D341Med (cell line): Measurements from ENCODE around the gene SSC4D.
A peak's percentile ranks its signal among the peaks of the same experiment; 100 is the strongest.
"Not testable (repeated sequence)": the region's sequence is repeated elsewhere in the genome, so short reads cannot be mapped to it uniquely, and the experiment has no call there.

Source experiments
- DNase-seq: peaks from one replicate; pipeline ENCODE4 v3.0.0; 2012; ENCODE audit warnings: low spot score

Gene SSC4D

DNA sequence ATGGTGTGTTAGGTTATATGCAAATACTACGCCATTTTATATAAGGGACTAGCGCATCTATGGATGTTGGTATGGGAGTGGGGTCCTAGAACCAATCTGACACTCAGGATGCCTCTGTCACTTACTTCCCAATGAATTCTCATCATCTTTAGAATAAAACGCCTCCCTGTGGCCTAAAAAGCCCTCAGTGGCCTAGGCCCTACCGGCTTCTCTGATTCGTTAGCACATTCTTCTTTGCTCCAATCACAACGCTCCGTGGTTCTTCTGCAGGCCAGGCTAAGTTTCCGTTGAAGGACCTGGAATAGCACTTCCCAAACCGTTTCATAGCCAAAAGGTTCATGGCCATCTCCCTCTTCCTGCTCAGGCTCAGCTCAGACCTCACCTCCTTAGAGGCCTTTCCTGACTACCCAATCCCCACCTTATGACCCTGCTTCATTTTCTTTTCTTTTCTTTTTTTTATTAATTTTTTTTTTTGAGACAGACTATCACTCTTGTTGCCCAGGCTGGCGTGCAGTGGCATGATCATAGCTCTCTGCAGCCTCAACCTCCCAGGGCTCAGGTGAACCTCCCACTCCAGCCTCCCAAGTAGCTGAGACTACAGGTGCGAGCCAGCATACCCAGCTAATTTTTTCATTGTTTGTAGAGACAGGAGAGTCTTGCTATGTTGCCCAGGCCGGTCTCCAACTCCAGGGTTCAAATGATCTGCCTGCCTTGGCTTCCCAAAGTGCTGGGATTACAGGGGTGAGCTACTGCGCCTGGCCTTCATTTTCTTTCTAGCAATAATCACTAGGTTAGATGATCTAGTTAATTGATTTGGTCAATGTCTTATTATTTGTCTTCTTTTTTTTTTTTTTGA, 26.2 kb downstream of the SSC4D start:
- DNase-seq, result no peak

DNA sequence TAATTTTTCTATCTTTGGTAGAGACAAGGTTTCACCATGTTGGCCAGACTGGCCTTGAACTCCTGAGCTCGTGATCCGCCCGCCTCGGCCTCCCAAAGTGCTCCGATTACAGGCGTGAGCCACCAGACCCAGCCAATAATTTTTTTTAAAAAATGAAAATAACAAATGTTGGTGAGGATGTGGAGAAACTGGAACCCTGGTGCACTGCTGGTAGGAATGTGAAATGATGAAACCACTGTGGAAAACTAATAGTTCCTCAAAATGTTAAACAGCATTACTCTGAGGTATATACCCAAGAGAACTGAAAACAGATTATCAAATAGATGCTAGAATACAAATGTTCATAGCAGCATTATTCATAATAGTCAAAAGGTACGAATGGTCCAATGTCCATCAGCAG, 27.7 kb downstream of the SSC4D start:
- no peak for DNase-seq

DNA sequence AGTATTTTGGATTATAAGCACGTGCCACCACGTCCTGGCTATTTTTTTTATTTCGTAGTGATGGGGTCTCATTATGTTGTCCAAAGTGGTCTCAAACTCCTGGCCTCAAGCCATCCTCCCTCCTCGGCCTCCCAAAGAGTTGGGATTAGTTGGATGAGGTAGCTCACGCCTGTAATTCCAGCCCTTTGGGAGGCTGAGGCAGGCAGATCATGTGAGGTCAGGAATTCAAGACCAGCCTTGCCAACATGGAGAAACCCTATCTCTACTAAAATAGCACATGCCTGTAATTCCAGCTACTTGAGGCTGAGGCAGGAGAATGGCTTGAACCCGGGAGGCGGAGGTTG, 28.9 kb downstream of the SSC4D start:
- no peak for DNase-seq

DNA sequence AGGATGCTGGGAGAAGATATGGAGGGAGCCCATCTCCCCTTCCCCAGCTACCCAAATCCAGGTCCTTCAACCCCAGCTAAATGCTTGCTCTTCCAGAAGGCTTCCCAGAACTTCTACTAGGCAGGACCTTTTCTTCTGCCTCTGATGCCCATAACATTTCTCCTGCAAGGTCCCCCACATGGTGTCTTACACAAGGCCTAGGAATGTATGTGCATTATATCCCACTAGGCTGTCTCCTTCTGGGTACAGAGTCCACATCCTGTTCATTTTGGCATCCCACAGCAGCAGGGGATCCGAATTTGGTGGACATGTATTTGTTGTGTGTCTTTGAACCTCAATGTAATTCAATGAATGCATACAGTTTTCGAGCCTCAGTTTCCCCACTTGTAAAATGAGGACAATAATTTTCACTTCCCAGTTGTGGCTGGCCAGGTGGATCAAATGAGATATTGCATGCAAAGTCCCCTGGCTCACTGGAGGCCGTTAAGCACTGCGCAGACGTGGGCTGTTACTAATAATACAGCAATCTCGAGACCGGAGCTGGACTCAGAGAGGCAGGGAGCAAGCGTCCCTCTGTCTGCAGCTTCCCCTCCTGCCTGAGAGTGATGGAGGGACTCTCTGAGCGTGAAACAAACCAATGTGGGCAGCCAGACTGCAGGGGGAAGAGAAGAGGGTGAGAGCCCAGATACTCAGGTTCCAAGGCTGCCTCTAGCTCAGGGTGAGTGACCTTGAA, 32.1 kb downstream of the SSC4D start:
- no peak for DNase-seq

DNA sequence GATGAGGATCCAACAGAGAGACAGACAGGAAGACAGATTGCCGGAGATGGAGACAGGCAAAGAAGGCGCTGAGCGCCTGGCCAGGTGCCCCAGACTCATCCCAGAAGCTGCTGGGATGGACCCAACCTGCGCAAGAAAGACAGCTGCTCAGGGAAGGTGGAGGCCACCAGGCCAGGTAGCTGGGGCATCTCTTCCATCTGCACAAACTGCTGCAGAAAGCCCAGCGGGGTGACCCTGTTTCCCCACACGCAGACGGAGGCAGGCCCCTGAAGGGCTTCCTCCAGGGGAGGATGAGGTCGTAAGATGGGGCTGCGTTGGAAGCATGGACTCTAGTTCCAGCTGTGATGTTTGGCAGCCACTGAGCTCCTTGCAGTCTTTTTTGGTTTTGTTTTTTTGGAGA, 34.2 kb downstream of the SSC4D start:
- DNase-seq, result no peak

DNA sequence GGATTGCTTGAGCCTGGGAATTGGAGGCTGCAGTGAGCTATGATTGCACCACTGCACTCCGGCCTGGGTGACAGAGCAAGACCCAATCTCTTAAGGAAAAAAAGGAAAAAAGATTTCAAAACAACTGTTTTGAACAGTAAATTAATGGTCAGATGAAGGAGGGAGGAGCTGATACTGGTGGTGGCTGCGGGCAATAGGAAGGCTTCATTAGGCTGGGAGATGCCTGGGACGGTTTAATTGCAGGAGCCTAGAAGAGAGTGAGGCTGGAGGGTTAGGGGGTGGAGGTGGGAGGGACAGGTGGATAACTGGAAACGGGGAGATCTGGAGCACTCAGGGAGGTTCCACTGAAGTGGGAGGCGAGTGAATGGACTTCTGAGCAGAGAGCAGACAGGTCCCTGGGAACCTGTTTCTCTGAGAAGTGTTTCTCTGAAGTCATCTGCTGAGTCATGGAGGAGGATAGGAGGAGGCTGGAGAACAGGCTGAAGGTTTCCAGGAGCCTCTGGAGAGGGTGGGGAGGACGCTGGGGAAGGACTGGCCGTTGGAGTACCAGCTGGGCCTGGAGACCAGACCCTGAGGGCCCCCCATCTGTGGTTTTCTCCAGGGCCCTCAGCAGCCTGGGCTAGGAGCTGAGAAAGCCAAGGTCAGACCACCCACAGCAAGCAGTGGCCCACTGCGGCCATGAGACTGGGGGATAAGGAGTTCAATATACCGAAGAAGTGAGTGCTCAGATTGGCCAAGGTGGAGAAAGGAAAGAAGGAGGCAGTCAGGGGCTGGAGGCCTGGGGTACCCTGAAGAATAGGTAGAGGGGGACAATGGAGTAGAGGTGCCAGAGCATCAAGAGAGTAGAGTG, 36.3 kb downstream of the SSC4D start:
- no peak for DNase-seq

DNA sequence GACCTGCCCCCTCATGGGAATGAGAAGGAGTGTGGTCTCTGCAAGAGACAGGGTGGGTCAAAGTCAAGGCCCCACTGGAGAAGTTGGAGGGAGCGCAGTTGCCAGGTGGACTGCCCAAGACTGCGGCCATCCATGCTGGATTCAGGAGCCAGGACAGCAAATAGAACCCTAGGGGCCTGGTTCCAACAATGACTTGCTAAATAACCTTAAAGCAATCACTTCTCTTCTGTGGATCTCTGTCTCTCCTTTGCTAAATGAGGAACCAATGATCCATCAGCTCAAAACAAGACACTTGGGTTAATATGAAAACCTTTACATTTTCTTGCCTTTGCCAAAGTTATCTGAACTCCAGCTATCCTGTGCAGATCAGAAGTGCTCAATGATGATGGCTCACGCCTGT, 38.1 kb downstream of the SSC4D start:
- DNase-seq, result no peak

DNA sequence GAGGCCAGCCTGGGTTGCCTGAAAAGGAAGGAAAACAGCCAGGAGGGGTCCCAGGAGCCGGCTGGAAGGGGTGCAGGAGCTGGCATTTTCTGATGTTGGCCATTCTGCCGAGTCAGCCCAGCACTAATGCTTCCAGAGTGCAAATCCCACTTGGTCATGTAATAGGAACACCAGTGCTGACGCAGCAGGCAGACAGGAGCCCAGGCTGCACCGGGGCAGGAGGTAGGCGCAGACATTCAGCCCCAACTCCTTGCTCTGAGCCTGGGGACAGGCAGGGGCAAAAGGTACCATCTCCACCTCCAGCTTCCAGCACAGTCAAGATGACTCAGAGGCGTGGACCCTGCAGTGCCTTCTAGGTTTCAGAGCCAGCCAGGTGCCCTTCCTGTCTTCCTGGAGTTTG, 40.5 kb downstream of the SSC4D start:
- DNase-seq, result no peak

DNA sequence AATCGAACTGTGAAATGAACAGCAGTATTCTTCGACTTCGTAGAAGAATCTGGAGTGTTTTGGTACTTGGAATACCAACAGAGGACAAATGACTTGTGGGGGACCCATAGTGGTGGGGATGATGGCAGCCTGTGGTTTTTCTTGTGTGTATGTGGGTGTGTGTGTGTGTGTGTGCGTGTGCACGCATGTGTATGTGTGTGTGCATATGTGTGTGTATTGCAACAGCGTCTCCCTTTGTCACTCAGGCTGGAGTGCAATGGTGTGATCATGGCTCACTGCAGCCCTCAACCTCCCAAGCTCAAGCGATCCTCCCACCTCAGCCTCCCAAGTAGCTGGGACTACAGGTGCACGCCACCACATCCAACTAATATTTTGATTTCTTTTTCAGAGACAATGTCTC, 41.3 kb downstream of the SSC4D start:
- no peak for DNase-seq

DNA sequence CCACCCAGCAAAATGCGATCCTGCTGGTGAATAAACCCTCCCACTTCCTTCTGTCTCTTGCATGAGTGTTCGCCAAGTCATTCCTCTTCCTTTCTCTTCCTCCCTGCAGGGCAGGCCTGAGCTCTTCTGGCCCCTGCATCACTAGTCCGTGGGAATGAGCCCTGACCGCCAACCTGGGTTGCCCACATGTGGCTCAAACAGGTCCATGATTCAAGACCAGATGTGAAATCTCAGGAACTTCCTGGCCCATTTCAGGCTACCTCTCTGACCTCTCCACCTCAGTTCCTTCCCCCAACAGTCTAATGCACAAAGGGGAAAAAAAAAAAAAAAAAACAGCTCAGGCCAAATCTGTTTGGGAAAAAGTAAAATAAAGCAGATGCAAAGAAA, 45.3 kb downstream of the SSC4D start:
- no peak for DNase-seq

DNA sequence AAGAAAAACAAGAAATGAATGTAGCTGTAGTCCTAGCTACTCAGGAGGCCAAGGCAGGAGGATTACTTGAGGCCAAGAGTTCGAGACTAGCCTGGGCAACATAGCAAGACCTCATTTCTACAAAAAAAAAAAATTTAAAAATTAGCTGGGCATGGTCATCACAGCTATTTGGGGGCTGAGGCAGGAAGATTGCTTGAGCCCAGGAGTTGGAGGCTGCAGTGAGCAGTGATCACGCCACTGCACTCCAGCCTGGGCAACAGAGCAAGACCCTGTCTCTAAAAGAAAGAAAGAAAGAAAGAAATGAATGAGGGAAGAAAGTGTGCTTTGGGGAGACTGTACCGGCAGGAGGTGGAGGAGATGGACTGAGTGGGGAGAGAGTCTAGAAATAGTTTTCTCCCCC, 45.7 kb downstream of the SSC4D start:
- DNase-seq, result not testable (repeated sequence)

DNA sequence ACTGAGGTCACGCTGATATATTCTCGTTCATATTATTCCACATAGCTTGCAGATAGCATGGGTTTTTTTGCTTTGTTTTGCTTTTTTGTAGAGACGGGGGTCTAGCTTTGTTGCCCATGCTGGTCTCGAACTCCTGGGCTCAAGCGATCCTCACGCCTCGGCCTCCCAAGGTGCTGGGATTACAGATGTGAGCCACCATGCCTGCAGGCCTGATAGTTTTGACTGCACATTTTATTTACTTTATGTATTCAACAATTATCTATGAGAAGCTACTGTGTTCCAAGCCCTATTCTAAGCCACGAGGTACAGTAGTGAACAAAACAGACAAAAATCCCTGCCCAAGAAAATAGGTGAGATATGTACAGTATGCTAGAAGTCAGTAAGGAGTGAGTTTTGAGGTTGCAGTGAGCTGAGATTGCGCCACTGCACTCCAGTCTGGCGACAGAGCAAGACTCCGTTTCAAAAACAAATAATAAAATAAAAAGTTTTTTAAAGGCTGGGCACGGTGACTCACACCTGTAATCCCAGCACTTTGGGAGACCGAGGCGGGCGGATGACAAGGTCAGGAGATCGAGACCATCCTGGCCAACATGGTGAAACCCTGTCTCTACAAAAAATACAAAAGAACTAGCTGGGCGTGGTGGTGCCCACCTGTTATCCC, 49.4 kb downstream of the SSC4D start:
- DNase-seq, result no peak

DNA sequence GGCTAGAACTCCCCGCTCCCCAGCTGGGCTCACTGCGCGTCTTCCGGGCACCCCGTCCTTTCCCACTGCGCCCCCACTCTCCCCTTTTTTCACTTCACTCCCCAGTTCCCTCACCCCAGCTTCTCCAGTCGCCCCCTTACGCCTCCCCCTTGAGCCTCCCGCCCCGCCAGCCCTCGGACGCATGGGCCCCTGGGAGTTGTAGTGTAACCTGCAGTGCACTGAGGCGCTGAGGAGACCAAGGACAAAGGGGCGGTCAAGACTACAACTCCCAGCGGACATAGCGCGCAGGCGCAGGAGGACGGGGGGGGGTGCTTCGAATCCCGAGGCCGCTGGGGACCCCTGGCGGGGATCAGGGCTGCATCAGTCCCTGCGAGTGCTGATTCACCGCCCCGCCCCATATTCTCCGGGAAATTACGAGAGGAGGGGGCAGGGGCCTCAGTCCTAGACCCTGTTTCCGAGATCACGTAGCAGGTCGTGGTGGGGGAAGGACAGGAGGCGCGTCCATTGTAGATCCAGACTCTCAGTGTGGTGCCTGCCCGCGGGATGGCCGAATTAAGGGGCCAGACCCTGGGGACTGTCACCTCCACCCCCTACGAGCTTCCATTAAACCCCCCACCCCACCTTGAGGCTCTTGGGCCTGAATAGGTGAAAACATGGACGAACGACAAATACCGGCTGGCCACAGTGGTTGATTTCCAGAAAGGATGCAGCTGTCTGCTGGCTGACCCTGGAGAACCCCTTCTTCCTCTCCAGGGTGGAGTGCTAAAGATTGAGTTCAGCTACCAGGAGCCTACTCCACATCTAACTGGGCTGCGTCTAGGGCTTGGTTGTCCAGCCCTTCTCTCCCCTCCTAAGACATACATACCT, 50.2 kb downstream of the SSC4D start:
- peak; percentile 97 for DNase-seq

DNA sequence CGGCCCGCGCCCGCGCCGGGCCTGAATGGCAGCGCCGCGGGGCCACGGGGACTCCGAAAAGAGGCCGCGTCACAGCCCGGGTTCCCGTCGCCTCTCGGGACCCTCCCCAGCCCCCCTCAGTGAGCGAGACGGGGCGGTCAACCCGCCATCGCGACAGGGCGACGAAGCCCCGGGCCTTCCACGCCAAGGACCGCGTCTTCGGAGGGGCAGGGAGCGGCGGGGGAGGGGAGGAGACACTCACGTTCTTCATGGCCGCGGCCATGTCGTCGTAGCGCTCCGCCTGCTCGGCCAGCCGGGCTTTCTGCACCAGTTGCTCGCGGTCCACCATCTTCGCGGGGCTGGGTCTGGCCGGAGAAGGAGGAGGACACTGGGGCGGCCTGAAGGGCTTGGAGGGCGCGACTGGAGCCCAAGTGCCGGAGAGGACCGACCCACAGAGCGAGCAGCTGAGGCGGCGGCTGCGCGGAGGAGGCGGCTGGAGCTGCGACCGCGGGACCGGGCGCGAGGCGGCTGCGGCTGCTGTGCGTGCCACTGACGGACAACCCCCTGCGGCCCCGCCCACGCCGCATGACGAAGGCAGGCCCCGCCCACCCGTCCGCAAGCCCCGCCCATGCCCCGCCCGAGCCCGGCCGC, 50.9 kb downstream of the SSC4D start, which contains the start of gene YWHAG:
Gene YWHAG, minus strand, starts transcription at position 511 of the 630 bp plus-strand sequence. Its CDS starts 183 bp downstream, at position 328.
- DNase-seq, result peak; percentile 95

DNA sequence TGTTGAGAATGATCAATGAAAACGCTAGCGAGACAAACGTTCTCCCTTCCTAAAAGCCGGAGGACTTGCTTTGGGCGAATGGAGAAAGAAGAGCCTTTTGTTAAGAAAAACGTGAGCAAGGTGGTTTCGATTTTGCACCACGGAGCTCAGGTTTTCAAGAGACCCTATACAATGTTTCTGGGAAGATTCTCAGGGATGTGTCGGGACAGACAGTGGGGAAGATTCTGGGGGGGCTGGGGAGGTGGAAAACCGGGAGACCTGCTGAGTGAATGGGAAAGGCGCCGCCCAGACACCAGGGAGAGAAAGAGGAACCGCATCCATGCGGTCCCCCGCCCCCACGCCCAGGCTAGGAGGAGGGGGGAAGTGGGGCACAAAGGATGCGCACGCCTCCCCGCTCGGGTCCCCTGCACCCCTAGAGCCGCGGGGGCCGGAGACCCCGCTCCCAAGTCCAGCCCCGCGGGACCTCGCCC, 51.5 kb downstream of the SSC4D start:
- peak; percentile 69 for DNase-seq

DNA sequence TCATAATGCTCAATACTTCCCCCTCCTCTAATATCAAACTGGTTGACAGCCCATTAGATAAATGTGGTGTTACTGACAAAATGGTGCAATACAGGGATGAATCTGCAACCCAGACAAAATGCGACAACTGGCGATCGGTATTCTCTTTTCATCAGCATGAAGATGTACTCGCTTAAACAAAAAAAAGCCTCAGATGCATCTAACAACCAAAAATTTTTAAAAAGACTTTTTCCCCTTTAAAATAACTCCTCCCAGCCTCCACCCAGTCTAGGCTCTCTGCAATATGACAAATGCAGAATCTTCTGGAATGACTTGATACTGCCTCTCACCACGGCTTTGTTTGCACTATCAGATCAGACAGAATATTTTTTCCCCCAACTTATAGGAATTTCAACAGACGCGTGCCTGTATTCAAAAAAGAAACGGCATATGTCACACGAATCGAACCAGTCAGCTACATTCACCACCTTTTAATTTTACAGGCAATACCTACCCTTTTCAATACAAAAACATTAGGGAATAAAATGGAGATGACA, 52.0 kb downstream of the SSC4D start:
- no peak for DNase-seq

DNA sequence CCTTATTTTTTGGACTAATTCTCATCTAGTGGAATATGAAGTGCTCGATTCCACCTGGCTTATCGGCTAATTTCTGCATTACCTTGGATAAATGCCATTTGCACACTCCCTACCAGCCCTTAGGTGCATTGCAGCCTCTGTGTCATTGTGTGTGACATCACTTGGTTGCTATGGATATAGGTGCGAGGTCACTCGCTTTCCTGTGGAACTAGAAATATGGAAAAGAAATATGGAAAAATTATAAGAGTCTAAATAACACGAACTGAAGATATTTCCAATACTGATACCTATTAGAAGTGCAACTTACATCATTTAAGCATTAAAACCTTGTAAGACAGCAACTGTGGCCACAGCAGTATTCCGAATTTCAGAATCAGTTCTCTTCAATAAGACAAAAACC, 52.7 kb downstream of the SSC4D start:
- peak; percentile 52 for DNase-seq

DNA sequence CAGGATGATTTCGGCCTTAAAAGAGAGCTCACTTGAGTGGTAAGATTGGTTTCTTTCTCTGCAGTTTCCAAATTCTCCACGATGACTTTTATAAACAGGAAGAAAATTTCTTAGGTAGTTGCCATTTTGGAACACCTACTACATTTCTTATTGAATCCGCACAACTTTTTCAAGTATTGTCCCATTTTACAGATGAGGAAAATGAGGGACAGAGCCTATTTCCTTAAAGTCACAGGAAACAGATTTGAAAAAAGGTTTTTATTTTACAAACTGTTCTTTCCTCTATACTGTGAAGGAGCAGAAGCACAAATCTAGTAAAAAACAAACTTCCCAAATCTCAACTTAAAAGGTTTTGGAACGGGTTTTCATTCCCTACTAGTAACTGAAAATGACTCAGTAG, 53.4 kb downstream of the SSC4D start:
- no peak for DNase-seq

DNA sequence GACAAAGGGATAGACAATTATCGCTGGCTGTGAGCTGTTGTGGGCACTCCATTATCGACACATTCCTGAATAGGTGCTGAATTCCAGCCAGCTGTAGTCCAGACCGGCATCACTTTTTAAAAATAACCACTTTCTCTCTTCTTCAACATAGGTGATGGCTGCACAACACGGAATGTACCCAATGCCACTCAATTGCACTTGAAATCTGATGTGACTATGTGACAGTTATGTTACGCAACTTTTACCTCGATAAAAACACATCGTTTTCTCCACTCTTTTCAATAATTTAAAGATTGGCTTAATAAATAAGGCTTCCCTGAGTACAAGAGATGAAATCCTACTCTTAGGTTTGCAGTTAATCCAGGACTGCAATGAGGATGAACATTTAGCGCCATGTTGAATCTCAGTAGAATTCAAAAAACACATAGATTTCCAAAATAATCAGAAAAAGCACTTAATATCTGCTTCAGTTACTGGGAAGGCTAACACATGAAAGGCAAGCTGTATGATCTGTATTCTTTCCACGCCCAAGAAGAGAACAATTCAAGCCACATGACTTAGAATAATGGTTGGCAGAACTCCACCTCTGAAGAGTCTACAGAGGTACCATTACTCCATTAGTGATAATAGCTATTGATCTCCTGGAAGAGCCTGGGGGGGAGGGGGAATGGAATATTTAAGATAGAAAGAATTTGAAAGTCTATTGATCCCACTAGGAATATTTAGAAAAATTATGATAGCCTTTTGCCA, 54.3 kb downstream of the SSC4D start:
- no peak for DNase-seq
